COLO829 (cell line): Measurements from ENCODE around the gene OR4E1.
A peak's percentile ranks its signal among the peaks of the same experiment; 100 is the strongest.
"Not testable (repeated sequence)": the region's sequence is repeated elsewhere in the genome, so short reads cannot be mapped to it uniquely, and the experiment has no call there.

ENCODE experiments used
- DNase-seq: peaks from one replicate; pipeline ENCODE4 v3.0.0; 2012; ENCODE audit warnings: low spot score

Gene OR4E1, protein sequence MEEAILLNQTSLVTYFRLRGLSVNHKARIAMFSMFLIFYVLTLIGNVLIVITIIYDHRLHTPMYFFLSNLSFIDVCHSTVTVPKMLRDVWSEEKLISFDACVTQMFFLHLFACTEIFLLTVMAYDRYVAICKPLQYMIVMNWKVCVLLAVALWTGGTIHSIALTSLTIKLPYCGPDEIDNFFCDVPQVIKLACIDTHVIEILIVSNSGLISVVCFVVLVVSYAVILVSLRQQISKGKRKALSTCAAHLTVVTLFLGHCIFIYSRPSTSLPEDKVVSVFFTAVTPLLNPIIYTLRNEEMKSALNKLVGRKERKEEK

DNA sequence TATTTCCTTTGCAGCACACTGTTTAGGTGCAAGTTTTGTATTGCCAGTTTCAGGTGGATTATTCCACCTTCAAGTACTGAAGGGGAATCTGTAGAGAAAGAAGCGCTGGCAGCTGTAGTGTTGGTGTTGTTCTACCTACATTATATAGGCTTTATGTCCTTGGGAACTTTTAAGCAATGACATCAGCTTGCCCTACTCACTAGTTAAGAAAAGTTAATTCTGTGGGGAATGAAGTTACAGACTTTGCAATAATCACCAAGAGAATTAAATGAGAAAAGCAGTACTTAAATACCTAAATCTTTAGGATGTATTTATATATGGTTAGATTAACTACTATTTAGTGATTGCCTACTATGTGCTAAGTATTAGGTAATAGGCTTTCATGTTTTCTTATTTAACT, at the start of gene OR4E1:
TSS of gene OR4E1 (minus strand) at position 101 of the 400 bp plus-strand sequence. CDS start 2,883 bp downstream, outside the sequence.
- DNase-seq: no peak

DNA sequence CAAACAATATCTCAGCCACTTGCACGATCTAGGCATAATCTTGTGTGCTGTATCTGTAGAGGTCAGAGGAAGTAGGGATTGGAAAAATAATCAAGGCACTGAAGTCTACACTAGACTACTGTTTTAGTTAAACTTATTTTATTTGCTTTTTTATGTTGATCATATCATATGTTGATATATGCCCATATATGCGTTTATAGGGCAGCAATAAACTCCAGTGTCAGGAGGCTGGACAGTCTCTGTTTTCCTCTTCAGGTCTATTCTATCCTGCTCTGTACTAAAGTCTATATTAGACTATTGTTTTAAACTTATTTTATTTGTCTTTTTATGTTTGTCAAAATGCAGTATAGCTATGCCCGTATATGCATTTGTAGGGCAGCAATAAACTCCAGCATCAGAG, 47.9 kb upstream of the OR4E1 start:
- no peak for DNase-seq

DNA sequence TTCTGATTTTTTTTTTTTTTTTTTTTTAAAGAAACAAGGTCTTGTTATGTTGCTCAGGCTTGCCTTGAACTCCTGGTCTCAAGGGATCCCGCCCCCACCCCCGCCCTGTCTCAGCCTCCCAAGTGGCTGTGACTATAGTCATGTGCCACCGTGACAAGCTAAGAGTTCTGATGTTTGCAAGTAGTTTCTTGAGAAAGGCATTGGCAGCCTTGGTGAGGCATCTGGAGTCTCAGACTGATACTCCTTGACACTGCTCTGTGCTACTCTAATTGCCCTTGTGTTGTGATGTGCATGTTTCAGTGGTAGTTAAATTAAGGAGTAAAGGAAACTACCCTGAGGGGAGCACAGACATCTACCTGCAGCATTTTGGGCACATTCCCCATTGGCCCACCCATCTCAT, 46.2 kb upstream of the OR4E1 start:
- DNase-seq: no peak

DNA sequence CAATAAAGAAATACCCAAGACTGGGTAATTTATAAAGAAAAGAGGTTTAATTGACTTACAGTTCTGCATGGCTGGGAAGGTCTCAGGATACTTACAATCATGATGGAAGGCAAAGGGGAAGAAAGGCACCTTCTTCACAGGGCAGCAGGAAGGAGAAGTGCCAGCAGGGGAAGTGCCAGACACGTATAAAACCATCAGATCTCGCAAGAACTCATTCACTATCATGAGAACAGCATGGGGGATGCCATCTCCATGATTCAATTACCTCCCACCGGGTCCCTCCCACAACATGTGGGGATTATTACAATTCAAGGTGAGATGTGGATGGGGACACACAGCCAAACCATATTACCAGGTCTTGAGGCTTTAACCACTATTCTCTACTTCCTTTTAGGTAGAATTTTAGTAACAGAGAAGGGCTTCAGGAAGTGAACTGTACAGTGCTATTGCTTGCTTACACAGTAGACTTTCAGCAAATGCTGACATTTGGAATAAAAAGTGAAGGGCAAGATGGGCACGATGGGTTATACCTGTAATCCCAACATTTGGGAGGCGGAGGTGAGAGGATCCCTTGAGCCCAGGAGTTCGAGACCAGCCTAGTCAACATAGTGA, 40.8 kb upstream of the OR4E1 start:
- no peak for DNase-seq

DNA sequence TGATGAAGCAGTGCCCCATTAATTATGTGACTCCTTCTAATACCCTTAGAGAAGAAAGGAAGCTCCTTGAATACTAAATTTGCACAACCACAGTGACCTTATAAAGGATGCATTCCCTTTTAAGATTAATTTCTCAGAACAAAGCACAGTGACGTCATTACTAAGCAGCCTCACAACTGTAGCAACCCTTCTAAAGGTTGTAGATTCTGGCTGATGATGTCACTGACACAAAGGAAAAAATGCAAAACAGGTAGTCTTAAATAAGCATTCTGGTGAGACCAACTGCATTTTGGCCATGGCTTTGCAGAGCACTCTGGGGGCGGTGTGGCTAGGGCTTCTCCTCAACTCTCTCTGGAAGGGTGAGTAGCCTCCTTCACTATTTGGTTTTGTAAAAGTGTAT, 38.4 kb upstream of the OR4E1 start:
- no peak for DNase-seq

DNA sequence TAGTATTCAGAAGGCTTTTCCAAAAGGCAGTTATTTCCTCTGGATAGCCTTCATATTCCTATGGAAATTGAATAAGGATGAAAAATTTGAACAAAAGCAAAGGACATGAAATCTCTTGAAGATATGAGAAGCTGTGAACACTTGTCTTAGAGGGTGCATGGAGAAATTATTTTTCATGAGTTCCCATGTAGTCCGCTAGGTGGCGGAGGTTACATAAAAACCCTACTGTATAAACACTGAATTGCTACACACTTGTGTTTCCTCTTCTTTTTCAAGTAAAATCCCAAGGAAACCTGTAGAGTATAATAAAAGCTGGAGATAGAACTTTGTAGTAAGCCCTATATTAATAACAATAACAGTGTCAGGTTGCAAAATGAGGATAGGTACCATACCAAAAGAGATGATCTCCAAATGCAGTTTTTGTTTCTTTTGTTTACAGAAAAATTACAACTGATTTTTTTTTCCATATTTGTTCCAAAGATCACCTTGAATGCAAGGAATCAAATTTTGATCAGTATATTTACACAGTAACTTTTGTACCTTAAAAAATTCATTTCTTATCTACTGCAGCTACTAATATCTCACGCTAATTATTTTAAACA, 37.8 kb upstream of the OR4E1 start:
- peak; percentile 48 for DNase-seq

DNA sequence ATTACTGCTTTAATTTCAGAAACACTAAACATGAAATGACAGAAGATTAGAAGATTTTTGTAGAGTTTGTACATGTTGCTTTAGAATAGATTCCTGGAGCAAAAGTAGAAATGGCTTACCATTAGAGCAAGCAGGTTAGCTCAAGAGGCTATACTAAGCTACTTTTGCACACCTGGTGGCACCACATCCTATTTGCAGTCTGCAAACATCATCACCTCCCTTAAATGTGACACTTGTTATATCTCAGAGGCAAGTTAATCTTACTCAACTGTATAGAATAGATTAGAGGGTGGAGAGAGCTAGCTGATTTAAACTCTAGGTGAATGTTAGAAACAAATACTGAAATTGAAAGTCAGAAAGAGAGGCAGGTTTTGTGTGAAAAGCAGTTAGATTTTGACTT, 30.7 kb upstream of the OR4E1 start:
- no peak for DNase-seq

DNA sequence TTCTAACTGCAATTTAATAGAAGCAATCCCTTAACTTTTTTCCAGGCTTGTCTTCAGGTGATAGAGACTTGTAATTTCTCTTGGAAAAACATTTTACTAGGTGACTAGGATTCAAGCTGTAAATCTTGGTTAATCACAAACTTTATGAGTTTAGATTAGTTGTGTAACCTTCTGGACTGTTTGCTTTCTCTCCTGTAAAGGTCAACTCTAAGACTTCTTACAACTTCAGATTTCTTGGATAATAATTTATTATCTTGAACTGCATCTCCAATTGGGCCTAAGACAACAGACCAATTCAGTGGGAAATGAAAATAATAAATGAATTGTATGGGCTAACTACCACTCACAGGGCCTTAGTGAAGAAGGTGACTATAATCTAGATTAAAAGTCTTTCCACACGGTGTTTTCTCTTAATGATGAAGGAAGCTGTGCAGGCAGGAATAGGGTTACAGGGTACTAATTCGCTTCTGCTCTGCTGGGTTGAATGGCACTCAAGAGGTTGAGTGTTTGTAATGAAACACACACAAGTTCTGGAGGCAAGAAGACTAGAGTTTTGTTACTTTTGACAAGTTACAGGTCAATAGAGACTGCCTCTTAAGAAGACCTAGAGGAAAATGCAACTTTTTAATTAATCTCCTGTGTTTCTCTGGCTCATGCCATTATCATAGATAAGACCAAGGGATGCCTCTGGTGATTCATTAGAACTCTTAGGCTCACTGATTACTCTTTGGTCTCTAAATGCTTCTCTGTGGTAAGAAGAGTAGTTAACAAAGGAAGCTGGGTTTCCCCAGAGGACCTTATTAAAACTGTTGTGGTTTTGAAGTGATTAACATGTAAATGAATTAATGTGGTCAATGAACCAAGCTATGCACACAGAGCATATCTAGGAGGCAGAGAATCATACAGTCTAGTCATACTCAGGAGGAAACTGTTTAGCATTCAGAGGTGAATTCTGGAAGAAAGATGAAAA, 30.0 kb upstream of the OR4E1 start:
- no peak for DNase-seq

DNA sequence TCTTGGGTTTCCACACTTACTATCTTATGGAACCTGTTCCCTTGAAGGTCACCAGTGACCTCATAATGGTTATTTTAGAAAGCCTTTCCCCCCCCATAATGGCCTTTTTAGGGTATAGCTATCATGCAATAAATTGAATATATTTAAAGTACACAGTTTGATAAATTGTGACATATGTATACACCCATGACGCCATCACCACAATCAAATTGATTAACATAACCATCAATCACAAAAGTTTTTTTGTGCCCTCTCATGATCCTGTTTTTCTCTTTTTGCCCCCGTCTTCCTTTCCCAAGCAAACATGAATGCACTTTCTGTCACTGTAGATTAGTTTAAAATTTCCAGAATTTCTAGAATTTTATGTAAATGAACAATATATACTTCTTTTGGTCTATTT, 28.7 kb upstream of the OR4E1 start:
- no peak for DNase-seq

DNA sequence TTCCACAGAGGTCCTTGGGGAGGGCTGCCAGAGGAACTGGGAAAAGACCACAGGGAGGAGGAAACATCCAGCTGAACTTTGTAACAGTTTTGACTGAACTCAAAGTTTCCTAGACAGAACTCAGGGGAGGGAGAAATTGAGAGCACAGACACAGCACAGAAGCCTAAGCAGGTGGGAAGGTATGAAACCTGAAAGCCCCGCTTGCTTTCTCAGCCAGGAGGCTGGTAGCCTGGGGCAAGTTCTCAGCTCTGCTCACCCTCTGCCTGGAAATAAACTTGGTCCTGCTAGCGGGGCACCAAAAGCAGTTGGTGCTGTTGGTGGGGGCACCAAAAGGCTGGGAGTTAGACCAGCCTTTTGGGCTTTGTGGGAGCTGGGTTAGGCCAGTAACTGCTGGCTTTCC, 25.9 kb upstream of the OR4E1 start:
- no peak for DNase-seq

DNA sequence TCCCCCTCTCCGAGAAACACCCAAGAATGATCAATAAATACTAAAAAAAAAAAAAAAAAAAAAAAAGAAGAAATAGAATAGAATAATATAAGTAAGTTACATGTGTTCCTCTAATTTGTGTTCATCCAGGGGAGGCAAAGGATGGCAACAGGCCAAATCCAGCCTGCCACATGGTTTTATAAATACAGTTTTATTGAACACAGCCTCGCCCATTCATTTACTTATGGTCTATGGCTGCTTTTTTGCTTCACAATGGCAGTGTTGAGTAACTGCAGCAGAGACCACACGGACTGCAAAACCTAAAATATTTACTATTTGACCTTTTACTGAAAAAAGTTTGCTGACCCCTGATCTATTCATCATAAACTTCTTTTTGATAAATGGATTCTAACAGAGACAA, 24.9 kb upstream of the OR4E1 start:
- not testable (repeated sequence) for DNase-seq

DNA sequence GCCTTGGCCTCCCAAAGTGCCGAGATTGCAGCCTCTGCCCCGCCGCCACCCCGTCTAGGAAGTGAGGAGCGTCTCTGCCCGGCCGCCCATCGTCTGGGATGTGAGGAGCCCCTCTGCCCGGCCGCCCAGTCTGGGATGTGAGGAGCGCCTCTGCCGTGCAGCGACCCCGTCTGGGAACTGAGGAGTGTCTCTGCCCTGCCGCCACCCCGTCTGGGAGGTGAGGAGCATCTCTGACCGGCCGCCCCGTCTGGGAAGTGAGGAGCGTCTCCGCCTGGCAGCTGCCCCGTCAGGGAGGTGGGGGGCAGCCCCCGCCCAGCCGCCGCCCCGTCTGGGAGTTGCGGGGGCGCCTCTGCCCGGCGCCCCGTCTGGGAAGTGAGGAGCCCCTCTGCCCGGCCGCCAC, 24.0 kb upstream of the OR4E1 start:
- not testable (repeated sequence) for DNase-seq

DNA sequence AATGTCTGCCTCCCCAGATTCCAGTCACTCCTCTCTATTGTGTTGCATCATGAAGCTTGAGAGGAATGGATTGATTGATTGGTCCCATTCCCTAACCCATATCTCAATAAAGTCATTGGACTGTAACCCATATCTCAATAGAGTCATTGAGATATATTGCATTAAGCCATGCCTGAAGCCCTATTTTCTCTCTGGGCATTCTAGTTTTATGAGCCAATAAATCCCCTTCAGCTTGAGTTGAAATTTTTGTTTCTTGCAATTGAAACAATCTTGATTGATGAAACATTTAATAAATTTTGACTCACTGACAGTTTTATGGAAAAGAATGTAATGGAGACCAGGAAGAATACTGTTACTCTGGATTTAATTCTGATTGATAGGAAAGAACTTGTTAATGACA, 20.8 kb upstream of the OR4E1 start:
- no peak for DNase-seq

DNA sequence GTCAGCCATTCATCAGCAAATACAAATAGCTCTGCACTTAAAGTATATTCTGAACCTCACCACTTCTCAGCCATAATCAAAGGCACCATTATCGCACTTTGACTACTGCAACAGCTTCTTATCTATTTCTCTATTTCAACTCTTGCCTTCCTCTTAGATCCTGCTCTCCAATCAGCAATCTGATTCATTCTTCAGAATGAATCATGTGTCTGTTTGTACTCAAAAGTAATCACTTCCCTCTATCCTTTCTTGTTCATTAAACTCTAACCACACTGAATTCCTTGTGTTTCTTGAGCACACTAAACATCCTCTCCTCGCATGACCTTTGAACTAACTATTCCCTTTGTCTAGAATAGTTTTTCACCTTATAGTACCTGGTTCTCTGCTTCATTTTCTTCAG, 12.8 kb upstream of the OR4E1 start:
- DNase-seq: peak; percentile 66

DNA sequence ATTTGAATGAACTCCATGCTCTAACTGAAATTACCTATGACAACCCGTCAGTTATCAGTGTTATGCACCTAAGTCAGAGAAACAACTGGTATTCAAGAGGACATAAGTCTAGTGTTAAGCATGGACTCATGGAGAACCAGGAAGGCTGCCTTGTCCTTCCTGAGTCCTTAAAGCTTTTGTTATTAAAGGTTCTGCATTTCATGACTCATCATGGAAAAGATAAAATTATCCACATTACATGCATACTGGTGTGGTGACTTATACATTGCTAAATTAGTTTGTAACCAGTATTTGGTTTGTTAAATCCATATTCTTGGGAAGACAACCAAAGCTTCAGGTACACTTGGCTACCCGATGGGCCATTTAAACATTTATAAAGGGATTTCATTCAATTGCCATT, 6.5 kb upstream of the OR4E1 start:
- DNase-seq: no peak

DNA sequence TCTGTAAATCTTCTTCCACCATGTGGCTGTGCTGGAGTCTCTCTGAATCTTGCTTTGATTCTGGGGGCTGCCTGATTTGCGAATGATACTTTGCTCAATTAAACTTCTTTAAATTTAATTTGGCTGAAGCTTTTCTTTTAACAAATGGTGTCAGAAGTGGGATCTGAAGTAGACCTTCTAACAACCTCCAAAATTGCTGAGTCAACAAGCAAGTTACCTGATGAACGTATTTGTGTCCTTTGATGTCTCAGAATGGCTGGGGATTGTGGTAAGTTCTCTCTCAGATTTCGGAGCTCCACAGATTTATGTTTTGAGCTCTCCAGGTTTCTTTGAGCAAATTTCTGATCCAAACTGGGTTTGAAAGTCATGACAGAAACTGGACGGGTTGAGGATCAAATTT, 1.9 kb upstream of the OR4E1 start:
- no peak for DNase-seq

DNA sequence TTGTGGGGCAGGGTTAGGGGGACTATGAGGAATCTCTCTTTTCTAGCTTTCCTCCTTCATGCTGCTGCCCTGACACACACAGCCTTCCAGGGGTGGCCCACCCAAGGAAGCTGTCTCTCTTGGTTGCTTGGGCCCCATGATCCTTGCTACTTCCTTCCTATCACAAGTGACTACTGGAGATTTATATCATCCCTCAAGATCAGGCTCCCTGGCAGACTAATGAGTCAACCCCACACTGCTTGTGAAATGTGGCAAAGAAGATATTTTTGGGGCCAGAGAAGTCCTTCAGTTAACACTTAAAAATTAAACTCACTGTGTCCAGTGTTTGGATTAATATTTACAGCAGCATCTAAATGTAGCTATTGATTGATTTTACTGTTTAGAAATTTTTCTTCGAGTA, 1.5 kb downstream of the OR4E1 start:
- no peak for DNase-seq

DNA sequence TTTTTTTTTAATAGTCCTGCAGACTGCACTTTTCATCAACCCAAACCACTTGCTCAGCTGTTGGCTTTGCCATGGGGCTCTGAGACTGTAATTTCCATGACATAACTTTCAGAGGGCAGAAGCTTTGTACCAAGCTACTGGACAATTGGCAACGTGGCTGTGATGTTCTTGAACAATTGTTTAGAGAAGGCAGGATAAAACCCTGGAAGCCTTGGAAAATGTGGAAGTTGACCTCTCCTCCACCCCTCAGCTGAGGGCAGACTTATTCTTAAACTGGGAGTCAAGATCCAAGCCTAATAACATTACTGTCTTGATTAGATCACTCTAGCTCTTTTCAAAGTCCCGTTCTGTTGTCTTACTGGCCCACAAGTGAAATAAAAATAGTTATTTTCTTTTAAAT, 2.2 kb downstream of the OR4E1 start:
- no peak for DNase-seq

DNA sequence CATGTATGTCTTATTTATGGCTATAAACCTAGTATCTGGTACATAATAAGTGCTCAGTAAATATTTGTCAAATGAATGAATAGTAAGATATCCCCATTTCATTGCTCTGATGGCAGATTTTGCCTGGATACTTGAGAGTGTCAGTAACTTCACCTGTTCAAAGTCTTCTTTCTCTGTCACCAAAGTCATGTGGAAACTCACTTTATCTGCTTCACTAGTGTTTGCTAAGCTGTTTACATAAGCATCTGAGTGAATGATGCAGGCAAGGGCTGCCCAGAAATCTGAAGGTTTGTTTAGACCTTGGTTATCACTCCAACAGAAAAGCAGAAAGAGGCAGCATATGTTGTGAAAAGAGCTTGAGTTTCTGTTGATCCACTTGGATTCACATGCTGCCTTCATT, 4.3 kb downstream of the OR4E1 start:
- no peak for DNase-seq

DNA sequence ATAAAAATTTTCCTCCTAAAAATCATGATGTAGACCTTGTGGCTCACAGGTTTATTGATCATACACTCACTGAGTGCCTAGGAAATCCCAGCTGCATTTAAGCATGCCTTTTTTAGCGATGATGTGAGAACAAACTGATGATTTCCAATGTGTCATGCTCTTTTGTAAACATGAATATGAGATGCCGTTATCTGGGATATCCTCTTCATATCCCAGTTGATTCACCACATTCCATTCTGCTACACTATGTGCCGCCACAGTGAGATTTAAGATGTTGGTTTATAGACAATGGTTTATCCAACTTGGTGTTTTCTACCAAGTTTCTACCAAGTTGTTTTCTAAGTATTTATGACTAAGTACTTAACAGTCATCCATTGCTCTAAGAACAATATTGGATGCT, 5.2 kb downstream of the OR4E1 start:
- DNase-seq: no peak

DNA sequence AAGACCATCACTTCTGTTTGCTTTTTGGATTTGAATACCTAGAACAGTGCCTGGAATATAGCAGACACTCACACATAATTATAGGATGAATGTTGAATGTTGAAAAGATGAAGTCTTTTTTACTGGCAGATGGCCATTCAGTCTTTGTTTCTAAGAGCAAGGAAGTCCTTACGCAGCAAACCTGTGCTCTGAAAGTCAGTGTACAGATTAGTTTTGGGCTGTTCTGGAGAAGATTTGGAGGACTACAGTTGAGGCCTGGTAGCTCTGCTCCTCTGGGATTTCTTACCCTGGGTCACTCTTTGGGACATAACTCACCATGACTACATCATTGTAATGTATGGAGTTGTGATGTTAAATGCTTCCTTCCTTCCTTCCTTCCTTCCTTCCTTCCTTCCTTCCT, 16.6 kb downstream of the OR4E1 start:
- no peak for DNase-seq

DNA sequence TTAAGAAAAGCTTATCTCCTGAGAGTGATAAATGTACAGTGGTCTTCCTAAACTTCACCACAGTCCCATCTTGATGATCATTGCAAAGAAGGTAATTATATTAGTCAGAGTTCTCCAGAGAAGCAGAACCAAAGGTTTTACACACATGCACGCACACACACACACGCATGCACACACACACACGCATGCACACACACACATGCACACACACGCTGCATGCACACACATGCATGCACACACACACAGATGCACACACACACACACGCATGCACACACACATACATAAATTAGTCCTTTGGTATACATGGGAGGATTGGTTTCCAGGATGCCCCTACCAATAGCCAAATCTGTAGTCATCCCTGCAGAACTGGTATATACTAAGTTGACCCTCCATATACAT, 19.4 kb downstream of the OR4E1 start:
- no peak for DNase-seq
